Measurements from ENCODE around the gene SLC22A7.
A peak's percentile ranks its signal among the peaks of the same experiment; 100 is the strongest.
"Not testable (repeated sequence)": the region's sequence is repeated elsewhere in the genome, so short reads cannot be mapped to it uniquely, and the experiment has no call there.

SLC22A7 gene

DNA sequence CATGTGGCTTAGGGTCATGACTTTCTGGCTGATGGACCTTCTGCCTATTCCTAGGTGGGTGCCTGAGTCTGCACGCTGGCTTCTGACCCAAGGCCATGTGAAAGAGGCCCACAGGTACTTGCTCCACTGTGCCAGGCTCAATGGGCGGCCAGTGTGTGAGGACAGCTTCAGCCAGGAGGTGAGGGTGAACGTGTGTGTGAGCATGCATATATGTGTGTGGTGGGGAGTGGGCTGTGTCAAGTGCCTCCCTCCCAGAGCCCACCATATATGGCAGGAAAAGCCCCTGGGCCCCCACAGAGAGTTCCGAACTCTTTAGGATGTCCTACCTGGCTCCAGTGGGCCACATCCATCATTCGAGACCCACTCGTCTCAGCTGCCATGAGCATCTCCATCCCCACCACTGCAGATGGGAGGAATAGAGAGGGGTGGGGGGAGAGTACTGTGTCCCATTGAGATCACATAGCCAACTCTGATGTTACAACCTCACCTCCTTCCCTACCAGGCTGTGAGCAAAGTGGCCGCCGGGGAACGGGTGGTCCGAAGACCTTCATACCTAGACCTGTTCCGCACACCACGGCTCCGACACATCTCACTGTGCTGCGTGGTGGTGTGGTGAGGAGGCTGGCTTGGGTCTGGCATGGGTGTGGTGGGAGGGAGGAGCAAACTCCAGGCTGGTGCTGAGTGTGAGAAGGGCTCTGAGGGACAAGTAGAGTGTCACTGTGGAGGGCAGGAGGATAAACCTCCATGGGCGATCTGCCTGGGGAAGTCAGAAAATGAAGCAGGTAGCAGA is 3.2 kb downstream of the SLC22A7 start:
- no peak for DNase-seq (ENCODE audit: low spot score)

DNA sequence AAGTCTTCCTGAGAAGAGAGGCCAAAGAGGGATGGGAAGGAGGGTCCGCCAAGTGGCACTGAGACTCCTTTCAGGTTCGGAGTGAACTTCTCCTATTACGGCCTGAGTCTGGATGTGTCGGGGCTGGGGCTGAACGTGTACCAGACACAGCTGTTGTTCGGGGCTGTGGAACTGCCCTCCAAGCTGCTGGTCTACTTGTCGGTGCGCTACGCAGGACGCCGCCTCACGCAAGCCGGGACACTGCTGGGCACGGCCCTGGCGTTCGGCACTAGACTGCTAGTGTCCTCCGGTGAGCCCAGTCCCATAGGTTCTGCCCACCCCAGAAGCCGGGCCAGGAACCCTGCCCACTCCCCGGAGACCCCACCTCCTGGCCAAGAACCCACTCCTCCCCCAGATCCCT is 4.1 kb downstream of the SLC22A7 start:
- DNase-seq (ENCODE audit: low spot score), result no peak

DNA sequence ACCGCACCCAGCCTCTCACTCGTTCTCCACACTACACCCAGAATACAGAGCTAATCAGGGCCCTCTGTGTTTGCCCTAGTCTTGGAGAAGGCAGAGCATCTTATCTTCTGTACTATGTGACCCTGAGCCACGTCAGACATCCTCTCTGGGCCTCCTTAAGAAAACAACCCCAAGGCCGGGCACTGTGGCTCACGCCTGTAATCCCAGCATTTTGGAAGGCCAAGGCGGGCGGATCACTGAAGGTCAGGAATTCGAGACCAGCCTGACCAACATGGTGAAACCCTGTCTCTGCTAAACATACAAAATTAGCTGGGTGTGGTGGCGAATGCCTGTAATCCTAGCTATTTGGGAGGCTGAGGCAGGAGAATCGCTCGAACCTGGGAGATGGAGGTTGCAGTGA is 4.9 kb downstream of the SLC22A7 start:
- not testable (repeated sequence) for DNase-seq (ENCODE audit: low spot score)

DNA sequence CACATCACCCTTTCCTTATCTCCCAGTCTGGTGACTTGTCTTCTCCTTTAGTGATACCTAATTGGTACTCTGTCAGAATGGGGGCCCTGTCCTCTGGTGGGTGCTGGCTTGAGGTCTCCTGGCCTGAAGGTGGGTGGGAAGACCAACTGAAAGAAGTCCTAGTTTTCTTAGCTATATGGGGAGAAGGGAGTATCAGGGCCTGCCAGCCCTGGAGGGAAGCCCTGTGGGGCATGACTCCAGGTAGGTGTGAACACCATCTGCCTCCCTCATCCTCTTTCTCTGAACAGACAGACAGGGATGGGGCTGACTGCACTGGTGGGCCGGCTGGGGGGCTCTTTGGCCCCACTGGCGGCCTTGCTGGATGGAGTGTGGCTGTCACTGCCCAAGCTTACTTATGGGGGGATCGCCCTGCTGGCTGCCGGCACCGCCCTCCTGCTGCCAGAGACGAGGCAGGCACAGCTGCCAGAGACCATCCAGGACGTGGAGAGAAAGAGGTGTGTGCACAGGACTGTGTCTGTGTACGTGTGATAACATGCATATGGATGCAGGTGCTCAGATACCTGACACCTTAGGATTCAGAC is 5.8 kb downstream of the SLC22A7 start:
- no peak for DNase-seq (ENCODE audit: low spot score)

DNA sequence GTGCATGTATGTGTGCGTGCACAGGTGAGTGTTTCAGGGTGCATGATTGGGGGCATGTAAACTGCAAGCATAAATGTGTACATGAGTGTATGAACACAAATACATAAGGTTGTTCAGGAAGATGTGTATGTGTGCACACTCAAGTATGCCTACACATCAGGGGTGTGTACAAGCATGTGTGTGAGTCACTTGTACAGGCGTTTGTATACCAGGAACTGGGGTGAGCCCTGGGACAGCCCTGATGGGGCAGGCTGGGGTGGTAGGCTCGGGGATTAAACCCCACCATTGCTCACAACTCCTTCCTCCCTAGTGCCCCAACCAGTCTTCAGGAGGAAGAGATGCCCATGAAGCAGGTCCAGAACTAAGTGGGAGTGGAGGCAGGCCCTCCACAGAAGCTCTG is 6.3 kb downstream of the SLC22A7 start:
- no peak for DNase-seq (ENCODE audit: low spot score)

DNA sequence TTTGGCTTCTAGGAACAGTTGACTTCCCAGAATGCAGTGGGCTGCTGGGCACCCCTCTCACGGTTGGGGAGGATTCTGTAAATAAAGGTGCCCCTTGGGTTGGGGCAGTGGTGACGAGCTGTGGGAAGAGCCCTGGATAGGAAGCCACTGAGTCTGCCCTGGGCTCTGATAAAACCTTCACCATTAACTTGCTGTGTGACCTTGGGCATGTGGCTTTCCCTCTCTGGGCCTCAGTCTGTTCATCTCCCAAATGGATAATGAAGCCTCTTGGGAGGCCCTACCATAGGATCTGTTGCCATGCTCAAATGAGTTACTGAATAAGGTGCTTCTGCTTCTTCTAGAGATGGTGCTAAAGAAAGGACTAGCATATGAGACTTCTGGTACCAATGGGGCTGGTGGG is 6.8 kb downstream of the SLC22A7 start:
- DNase-seq (ENCODE audit: low spot score), result no peak

DNA sequence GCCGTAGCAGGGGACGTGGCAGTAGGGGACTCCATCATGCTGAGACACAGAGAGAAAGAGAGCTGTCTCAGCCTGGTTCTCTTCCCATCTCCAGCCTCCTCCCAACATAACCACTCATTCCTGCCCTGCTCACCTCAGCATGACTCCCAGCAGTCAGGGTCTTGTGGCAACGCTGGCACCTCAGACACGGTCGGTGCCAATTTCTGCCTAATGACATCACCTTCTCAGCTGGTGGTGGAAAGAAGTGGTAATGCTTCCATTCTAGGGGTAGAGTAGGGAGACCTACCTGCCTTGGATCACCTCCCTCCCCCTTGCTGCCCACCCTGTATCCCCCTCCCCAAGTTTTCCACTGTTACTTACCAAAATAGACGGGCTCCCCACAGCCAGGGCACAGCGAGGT is 8.0 kb downstream of the SLC22A7 start:
- DNase-seq (ENCODE audit: low spot score), result no peak

DNA sequence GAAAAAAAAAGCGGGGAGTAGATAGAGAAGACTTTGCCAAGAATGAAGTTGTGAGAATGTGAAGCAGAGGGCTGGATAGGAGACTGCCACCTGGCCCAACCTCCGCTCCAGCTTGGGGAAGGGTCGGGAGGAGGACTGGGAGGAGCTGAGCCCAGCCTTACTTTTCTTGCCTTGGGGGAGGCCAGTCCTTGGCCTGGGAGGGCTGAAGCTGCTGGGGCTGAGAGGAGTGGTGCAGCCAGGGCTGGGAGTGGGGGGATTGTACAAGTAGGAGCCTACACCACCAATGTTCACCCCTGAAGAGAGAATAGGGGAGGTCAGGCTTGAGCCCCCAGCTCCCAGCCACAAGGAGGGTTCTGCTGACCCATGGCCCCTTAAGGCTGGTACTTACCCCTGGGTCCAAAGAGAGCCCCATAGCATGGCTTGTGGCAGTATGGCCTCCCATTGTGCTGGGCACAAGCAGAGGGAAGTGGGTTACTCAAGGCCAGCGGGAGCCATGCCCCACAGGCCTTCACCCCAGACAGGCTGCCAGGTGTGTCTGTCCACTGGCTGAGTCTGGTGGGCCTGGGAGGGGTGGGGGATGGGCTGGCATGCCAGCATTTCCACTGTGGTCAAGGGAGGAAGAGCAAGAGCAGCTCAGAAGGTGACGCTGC is 9.5 kb downstream of the SLC22A7 start:
- DNase-seq (ENCODE audit: low spot score), result no peak

DNA sequence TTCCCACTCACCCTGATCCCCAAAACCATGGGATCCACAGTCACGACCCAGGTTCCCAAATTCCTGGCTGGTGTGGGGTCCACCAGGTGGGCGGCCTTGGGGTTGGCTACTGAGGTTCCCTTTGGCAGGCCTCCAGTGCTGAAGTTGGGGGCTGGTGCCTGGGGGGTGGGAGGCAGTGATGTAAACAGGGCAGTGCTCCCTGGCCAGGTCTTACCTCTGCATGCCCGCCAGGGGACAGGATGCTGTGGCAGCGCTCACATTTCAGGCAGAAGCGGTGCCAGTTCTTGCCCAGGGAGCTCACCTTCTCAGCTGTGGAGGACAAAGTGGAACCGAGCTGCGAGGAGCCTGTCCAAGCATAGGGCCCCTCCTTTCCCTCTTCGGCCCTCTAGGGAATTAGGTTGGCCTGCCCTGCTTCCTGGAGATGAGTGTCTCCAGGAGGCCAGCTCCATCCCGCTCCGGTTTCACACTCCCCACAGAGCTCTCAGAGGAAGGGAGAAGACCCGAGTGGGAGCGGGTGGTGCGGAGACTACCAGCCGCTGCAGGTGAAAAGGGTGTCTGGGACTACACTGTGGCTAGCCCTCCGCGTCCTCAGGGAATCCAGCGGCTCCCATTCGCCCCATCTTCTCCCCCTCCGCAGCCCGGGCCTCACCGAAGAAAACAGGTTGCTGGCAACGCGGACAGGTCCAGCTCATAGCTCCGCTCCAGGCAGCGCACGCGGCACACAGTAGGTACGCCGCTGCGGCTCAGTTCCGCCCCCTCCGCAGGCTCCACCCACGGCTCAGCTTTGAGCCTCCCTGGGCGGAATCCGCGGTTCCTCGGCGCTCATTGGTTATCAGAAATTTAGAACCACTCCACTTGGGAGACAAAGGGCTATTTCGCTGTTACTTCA is 10.3 kb downstream of the SLC22A7 start, which contains the start of gene CRIP3:
Gene CRIP3 (minus strand): TSS at position 726 of the 889 bp plus-strand sequence. CDS start 34 bp downstream, at position 692.
- peak; percentile 70 for DNase-seq (ENCODE audit: low spot score)

DNA sequence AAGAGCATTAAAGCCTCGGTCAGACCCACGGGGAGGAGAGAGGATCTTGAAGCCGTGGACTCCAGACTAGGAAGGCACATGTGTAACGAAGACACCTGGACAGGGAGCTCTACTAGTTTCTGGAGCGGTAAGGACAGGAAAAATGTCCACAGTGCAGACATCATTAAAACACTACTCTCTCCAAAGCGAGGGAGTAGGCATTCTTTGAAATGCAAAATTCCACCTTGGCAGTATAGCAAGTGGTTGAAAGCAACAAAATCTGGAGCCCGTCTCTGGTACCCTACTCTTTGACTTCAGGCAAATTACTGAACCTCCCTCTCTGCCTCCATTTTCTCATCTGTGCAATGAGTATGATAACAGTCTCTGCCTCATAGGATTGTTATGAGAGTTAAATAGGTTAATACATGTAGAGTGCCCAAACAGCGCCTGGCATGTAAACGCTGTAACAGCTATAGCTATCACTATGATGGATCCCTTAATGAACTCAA is 11.0 kb downstream of the SLC22A7 start:
- no peak for DNase-seq (ENCODE audit: low spot score)

DNA sequence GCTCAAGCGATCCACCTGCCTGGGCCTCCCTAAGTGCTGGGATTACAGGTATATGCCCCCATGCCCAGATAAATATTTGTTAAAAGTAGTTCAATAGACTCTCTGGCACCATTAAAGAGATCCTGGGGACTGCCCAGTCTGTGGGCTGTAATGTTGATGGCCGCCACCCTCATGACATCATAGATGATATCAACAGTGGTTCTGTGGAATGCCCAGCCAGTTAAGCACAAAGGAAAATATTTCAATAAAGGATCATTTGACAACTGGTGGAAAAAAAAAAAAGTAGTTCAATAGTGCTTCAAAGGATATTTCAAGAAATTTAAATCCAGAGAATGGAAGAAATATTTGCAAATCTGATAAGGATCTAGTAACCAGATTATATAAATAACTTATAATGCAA is 12.1 kb downstream of the SLC22A7 start:
- DNase-seq (ENCODE audit: low spot score), result no peak

DNA sequence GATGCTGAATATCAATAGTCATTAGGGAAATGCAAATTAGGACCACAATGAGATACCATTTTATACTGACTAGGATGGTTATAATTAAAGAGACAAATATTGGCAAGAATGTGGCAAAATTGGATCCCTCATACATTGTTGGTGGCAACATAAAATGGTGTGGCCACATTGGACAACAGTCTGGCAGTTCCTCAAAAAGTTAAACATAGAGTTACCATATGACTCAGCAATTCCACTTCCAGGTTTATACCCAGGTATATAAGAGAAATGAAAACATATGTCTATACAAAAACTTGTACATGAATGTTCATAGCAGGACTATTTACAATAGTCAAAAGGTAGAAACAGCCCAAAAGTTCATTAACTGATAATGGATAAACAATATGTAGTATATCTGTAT is 12.6 kb downstream of the SLC22A7 start:
- DNase-seq (ENCODE audit: low spot score), result no peak

DNA sequence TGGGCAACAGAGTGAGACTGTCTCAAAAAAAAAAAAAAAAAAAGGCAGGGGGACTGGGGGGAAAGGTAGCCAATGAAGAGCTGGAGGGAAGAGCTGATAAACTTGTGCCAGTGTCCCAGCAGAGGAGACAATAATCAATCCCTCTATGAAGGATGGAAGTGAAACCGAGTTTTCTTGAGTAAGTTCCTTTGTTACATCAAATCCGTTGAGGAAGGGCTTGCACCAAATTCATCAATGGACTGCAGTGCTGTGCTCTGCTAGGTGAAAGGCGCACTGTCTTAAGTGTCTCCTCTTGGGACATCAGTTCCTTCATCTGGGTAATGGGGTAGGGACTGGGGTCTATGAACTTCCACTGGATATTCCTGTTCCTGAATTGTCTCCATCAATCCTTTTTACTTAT is 13.6 kb downstream of the SLC22A7 start:
- DNase-seq (ENCODE audit: low spot score), result no peak

DNA sequence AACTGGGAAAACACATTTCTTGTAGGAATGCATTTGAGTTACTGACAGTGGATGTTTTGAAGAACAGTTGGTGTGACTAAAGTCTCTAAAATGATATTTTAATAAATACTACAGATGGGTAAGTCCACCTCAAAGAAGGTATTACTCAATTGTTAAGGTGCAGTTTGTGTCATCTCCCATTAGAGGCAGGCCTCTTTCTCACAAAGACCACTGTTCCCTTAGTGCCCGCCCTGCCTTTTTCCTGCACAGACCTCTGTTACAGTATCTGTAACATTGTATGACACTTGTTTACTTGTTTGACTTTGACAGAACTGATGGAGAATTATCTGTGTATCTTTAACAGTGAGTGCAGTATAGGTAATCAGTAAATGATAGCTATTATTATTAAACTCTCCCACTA is 15.8 kb downstream of the SLC22A7 start:
- DNase-seq (ENCODE audit: low spot score), result no peak

DNA sequence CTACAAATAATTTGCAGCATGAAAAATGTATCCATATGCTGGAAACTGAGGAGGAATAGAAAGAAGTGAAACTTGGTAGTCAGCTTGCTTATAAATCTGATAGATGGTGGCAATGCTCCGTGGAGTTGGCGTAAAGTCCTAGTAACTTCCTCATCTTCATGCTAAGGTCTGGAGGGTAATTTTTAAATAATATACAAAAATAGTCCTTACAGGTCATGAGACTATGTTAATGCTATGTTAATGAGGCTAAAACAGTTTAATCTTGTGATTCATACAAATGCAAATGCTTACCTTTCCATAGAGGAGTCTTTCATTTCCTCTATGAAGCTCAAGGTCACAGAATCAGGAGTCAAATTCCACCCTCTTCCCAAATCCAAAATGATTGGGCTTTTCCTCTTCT is 20.0 kb downstream of the SLC22A7 start:
- no peak for DNase-seq (ENCODE audit: low spot score)

DNA sequence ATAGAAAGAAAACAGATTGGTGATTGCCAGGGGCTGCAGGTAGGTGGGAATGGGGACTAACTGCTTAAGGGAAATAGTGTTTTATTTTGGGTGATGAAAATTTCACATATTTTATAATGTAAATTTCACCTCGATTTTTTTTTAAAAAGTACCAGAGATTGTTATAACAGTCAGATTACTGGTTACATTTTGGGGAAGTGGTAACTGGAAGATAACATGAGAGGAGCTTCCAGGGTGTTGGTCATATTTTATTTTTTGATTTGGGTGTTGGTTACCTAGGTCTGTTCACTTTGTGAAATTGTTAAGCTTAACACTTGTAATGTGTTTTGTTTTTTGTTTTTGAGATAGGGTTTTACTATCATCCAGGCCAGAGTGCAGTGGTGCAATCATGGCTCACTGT is 27.8 kb downstream of the SLC22A7 start:
- DNase-seq (ENCODE audit: low spot score), result no peak

DNA sequence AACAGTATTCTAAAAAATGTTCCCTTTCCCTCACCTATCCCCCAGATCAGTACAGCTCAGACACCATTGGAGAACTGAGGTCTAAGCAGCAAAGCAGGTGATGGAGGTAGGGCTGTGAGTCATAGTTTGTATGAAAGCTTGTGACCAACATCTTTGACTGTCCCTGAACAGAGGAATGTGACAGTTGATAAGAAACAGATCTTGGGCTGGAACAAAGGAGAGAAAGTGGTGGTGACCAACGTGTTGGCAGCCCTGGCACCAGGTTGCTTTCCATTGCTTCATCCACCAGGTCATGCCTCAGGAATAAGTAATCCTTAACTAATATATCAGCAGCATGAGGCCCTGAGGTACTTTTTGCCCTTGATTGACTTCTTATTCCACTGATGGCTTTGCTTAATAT is 30.5 kb downstream of the SLC22A7 start:
- DNase-seq (ENCODE audit: low spot score), result no peak

DNA sequence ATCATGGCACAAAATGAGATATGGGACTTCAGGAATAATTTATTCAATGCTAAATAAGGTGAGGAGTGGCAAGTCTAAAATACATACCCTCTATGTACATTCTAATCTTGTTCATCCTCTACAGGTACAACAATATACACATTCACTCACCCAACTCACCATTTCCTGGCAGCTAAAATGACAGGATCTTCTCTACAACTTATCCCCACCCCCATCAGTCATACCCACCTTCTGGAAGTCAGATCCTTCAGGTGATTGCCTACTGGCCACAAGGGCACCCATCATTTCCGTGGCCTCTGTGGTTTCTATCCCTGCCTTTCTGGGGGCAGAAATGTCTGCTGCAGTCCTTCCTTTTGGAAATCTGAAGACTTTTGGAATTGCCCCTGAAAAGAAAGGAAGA is 33.4 kb downstream of the SLC22A7 start:
- no peak for DNase-seq (ENCODE audit: low spot score)

DNA sequence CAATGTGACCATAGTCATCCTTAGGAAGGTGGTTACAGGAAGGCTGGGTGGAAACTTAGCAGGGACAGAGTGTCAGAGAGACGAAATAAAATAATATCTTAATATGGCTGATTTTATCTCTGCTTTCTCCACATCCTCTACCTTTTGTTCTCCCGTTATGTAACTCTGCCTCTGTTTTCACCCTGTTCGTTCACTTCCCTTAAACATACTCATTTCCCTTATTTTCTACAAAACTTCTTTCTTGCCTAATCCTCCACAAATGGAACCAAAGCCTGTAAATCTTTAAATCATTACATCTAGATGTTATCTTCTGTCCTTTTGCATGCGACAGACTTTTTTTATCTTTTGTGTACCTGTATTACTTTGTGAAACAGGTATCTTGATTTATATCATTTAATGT is 33.8 kb downstream of the SLC22A7 start:
- DNase-seq (ENCODE audit: low spot score), result no peak

DNA sequence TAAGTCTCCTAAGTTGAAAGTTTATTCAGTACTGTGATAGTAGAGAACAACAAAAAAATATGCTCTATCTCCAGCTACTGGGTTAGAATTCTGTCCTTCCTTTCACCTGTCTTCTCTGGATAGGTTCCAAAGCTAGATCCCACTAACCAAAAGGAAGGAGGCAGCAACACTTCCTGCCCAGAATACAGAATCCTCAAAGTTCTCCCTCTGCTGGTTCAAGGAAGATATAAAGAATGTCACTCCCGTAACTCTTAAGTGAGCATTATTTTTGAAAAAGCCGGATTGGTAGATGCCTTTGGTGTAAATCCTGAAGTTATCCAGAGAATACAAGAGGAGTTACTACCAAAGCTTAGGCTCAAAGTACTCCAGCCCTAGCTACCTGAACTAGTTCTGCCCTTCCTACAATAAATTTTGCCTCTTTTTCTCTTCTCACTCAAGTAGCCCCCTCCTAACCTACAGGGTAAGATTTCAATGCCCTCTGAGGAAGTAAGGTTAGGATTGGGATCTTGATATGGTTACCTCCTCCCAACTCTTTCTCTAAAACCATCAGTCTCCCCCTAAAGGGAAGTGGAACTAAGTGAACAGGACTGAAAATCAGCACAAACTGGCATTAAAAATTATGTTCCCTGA is 36.5 kb downstream of the SLC22A7 start:
- DNase-seq (ENCODE audit: low spot score), result peak; percentile 64

DNA sequence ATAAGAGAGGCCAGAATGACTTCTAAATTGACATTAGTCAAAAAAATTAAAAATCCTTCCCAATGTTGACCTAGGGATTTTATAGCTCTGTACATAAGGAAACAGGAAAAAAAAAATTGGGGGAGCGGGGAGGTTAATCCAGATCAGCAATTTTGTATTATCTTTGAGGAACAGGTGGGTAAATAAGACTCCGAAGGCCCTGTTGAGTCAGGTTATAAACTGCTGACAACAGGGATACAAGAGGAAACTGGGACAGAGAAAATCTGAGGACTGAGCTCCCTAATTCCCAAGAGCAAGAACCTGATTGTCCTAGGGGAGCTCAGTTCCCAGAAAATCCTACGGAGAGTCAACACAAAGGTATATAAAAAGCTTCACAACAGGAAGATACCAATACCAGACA is 37.4 kb downstream of the SLC22A7 start:
- DNase-seq (ENCODE audit: low spot score), result no peak

DNA sequence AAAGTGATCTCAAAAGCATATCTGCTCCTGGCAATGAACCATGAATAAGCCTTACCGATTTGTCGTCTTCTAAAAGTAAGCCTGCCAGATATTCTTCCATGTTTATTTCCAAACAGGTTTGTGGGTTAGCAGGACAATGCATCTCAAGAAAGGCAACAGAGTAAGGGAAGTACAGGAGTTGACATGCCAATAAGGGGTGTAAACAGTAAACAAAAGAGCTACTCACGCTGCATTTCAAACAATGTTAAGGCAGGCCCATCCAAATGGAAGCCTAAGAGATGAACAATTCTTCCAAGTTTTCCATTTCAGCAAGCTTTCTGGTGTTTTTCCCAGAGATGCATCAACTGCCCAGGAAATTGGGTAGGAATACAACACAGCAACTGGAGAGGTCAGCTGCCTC is 38.3 kb downstream of the SLC22A7 start:
- DNase-seq (ENCODE audit: low spot score), result no peak
